GM10266 (cell line): ENCODE measurements around the gene LGALS9.
"Not testable (repeated sequence)": the region's sequence is repeated elsewhere in the genome, so short reads cannot be mapped to it uniquely, and the experiment has no call there.

Experiments used
- DNase-seq: peaks from one replicate; pipeline ENCODE4 v3.0.0; 2012; ENCODE audit errors: extremely low spot score
- TF ChIP-seq, protein P1 (sequence below): IDR thresholded peaks from 2 replicates; pipeline ENCODE4 v1.5.1; 2012; ENCODE audit warnings: mild to moderate bottlenecking, low read depth; ENCODE audit not compliant: control insufficient read depth, insufficient read depth; ENCODE audit errors: missing control alignments

LGALS9 gene

DNA sequence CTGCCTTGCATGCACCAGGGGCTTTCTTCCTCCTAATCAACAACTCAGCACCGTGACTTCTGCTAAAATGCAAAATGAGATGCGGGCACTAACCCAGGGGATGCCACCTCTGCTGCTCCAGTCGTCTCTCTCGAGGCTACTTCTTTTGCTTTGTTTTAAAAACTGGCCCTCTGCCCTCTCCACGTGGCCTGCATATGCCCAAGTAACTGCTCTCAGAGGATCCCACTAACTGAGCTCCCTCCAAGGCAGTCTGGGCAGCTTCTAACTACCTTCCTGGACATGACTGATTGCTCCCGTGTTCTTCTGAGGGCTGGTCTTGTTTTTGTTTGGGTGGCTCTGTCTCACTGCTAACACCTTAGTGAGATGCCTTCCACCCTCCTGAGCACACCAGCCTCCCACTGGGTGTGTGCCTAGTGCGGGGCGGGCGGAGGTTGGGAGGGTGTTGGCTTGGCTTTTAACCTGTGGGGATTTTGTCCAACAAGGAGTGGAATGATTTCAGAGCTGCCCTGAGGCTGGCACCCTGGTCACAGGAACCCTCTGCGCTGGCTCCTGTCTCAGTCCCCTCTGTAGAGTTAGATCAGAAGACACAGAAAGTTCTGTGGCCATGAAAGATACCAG is 8.9 kb upstream of the LGALS9 start:
- TF ChIP-seq, protein P1, sequence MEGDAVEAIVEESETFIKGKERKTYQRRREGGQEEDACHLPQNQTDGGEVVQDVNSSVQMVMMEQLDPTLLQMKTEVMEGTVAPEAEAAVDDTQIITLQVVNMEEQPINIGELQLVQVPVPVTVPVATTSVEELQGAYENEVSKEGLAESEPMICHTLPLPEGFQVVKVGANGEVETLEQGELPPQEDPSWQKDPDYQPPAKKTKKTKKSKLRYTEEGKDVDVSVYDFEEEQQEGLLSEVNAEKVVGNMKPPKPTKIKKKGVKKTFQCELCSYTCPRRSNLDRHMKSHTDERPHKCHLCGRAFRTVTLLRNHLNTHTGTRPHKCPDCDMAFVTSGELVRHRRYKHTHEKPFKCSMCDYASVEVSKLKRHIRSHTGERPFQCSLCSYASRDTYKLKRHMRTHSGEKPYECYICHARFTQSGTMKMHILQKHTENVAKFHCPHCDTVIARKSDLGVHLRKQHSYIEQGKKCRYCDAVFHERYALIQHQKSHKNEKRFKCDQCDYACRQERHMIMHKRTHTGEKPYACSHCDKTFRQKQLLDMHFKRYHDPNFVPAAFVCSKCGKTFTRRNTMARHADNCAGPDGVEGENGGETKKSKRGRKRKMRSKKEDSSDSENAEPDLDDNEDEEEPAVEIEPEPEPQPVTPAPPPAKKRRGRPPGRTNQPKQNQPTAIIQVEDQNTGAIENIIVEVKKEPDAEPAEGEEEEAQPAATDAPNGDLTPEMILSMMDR, result no peak
- no peak for DNase-seq

DNA sequence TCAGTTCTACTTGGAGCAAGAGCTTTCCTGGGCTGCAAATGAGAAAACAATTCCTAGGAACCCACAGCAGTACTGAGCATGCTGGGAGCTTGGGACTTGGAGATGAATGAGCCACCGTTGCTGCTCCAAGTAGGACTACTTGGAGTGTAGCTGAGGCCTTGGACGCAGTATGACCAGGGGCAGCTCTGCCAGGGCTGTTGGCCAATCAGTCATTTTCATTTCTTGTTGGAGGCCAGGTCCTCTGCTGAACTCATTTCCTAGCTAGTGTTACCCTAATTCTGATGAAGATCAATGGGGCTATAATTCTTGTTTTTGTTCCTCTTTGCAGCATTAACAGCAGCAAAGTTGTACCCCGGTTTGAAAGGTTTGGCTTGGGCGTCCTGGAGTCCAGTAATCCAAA is 8.0 kb upstream of the LGALS9 start:
- no peak for DNase-seq
- TF ChIP-seq, protein P1, result no peak

DNA sequence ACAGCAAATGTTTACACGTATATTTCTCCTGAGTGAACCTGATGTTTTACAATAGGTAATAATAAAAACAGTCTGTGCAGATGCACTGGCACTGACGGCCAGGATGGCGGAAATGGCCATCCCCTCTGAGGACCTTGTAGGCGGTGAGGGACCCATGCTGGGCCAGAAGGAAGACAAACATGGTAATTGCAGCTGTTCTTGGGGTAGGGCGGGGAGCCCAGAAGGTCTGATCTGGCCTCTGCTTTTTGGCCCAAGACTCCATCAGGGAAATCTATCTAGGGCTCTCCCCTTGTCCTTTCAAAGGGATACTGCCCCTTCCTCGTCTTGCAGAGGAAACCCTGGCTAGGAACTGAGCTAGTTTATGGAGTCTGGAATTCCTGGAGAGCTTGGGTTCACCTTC is 7.4 kb upstream of the LGALS9 start:
- no peak for DNase-seq
- TF ChIP-seq, protein P1, result no peak

DNA sequence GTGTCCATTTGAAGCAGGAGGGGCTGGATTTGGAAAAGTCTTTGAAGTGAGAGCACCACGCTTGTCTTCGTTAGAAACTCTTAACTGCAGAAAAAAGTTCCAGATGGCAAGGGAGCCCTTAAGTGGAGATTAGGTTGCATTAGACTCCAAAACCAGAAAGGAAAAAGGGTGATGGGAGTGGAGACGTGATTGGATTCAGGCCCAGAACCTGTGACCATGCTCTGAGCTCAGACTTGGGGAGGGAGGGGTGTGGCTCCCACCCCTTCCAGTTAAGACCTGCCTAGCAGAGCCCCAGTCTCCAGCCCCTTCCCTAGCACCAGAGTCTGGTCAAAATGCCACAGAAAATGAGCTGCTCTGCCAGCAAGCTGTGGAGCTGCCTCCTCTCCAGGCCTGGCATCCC is 6.4 kb upstream of the LGALS9 start:
- TF ChIP-seq, protein P1, result no peak
- DNase-seq, result no peak

DNA sequence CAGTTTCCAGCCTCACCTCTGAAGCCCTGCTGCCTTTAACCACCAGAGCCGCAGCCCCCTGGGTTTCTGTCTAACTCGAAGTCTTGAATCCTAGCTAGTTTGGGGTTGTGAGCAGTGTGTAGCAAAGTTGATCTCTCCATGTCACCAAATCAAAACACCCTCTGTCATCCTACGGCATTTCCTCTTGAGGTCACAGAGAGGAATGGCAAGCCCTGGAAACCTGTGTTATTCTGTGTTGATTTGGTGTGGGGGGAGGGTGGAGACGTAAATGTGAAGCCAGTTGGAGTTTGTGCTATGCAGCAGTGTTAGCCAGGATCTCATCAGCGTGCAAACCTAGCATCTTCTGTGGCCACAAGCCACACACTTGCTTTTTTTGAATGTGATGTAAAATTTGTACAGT is 5.1 kb upstream of the LGALS9 start:
- TF ChIP-seq, protein P1, result no peak

DNA sequence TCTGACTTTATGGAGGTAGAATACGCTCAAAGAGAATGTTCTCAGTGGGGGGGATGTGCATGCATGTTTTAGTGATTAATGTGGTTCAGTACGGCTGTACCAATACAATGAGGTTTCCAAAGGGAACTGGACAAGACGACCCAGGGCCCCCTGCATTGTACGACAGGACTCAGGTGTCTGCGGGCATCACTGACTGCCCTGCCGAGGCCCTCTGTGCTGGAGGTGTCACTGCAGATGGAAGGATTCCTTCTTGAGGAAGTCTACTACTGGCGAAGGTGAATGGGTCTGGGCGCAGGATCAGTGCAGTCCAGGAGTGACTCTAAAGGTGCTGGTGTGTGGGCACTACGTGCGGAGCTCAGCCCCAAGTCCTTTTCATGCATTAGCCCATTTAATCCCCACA is 3.5 kb upstream of the LGALS9 start:
- TF ChIP-seq, protein P1, result no peak
- DNase-seq, result no peak

More for the DNA sequence above, 5.1 kb upstream of the LGALS9 start:
- no peak for DNase-seq

DNA sequence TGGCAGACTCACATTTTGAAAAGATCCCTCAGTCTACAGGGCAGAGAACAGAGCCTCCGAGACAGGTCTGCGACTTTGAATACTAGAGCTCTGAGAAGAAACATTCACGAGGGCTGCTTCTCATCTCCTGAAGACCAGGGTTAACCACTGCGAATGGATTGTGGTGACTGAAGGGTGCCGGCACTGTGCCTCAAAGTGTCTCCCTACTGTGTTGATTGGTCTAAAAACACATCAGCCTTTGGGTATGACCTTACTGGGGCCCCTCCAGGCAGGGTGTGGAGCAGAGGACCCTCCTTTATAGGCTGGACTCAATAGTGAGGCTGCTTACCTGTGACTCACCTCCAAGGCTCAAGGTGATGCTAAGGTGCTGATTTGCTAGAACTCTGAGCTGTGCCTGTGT is 2.6 kb upstream of the LGALS9 start:
- no peak for DNase-seq
- TF ChIP-seq, protein P1, result no peak

DNA sequence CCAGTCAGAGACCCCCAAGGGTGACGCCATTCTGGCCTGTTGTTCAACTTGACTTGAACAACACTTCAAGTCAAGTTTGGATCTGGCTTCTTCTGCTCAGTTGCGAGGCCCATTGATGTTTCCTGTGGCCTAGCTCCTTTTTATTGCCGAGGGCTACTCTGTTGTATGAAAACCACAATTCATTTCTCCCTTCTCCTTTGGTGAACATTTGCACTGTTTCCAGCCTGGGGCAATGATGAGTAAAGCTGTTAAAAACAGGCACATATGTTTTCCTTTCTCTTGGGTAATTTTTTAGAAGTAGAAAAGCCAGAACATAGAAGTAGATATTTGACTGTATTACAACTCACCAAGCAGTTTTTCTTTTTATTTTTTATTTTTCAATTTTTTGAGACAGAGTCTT is 1.7 kb upstream of the LGALS9 start:
- not testable (repeated sequence) for DNase-seq
